WTC11 (cell line): ENCODE data around the gene KIF17. TPM values are rescaled to one million over a fixed set of nuclear protein-coding genes. Genes with fewer than 3 reads are reported as not detected.

ENCODE experiments used
- ATAC-seq: fragments of 200-7000 bp; cut with Tn5 transposase; 2 replicates; pipeline ENCODE4 v1.10.0; 2021; ENCODE audit warnings: mild to moderate bottlenecking, moderate library complexity
- CTCF ChIA-PET: fragments of 300-600 bp; sonication (Branson Sonifier 250); formaldehyde crosslinking; loops from one replicate; lab custom pipeline; 2021; ENCODE audit warnings: antibody characterized with exemption; lab: Charles Lee
- POLR2A ChIA-PET: fragments of 350-600 bp; sonication (Branson Sonifier 250); formaldehyde crosslinking; loops from one replicate; lab custom pipeline; 2021; ENCODE audit warnings: antibody characterized with exemption; lab: Charles Lee
- DNase-seq: peaks from one replicate; pipeline ENCODE4 v3.0.0; 2021; ENCODE audit warnings: low spot score
- H3K27ac Mint-ChIP-seq: 2 replicates; pipeline ENCODE4 v1.8.0; 2021; ENCODE audit warnings: mixed read lengths
- H3K27me3 Mint-ChIP-seq: 2 replicates; pipeline ENCODE4 v1.8.0; 2021; ENCODE audit warnings: low read depth, mild to moderate bottlenecking, moderate library complexity, mixed read lengths
- H3K36me3 Mint-ChIP-seq: 2 replicates; pipeline ENCODE4 v1.8.0; 2021; ENCODE audit warnings: mixed read lengths
- H3K4me1 Mint-ChIP-seq: 2 replicates; pipeline ENCODE4 v1.8.0; 2022; ENCODE audit warnings: mixed read lengths
- H3K4me3 Mint-ChIP-seq: 2 replicates; pipeline ENCODE4 v1.8.0; 2021; ENCODE audit warnings: mild to moderate bottlenecking, moderate library complexity, mixed read lengths
- H3K9me3 Mint-ChIP-seq: 2 replicates; pipeline ENCODE4 v1.8.0; 2021; ENCODE audit warnings: mixed read lengths
- ATF1 ChIP-seq: sonication (generic); formaldehyde crosslinking; IDR thresholded peaks from 2 replicates; pipeline ENCODE4 v1.8.1; 2023; ENCODE audit warnings: mild to moderate bottlenecking, moderate library complexity, missing genetic modification reagents
- CREB1 ChIP-seq: sonication (generic); formaldehyde crosslinking; IDR thresholded peaks from 2 replicates; pipeline ENCODE4 v1.8.0; 2023; ENCODE audit warnings: mild to moderate bottlenecking, missing genetic modification reagents
- E2F4 ChIP-seq: sonication (generic); formaldehyde crosslinking; IDR thresholded peaks from 2 replicates; pipeline ENCODE4 v1.8.1; 2022; ENCODE audit warnings: low read depth, mild to moderate bottlenecking, moderate library complexity, missing genetic modification reagents, borderline replicate concordance
- E2F5 ChIP-seq: sonication (generic); formaldehyde crosslinking; IDR thresholded peaks from 2 replicates; pipeline ENCODE4 v1.8.1; 2022; ENCODE audit warnings: mild to moderate bottlenecking, moderate library complexity, missing genetic modification reagents
- EMX1 ChIP-seq: fragments of 250-450 bp; sonication (Bioruptor Pico); IDR thresholded peaks from 2 replicates; pipeline ENCODE4 v1.8.0; 2021; ENCODE audit warnings: mild to moderate bottlenecking
- GABPB1 ChIP-seq: sonication (generic); formaldehyde crosslinking; IDR thresholded peaks from 2 replicates; pipeline ENCODE4 v1.8.1; 2023; ENCODE audit warnings: mild to moderate bottlenecking, missing genetic modification reagents
- HMGXB4 ChIP-seq: sonication (generic); formaldehyde crosslinking; IDR thresholded peaks from 2 replicates; pipeline ENCODE4 v1.8.1; 2023; ENCODE audit warnings: mild to moderate bottlenecking, moderate library complexity, missing genetic modification reagents
- JAZF1 ChIP-seq: fragments of 250-450 bp; sonication (Bioruptor Pico); IDR thresholded peaks from 2 replicates; pipeline ENCODE4 v1.9.0; 2021; ENCODE audit warnings: moderate library complexity, mild to moderate bottlenecking, inconsistent platforms
- JUN ChIP-seq: sonication (generic); formaldehyde crosslinking; IDR thresholded peaks from 2 replicates; pipeline ENCODE4 v1.8.0; 2023; ENCODE audit warnings: mild to moderate bottlenecking, missing genetic modification reagents
- KAT7 ChIP-seq: sonication (generic); formaldehyde crosslinking; IDR thresholded peaks from 2 replicates; pipeline ENCODE4 v1.8.1; 2023; ENCODE audit warnings: missing genetic modification reagents, mild to moderate bottlenecking, borderline replicate concordance
- MLX ChIP-seq: sonication (generic); formaldehyde crosslinking; IDR thresholded peaks from 2 replicates; pipeline ENCODE4 v1.8.1; 2023; ENCODE audit warnings: mild to moderate bottlenecking, missing genetic modification reagents, moderate library complexity
- PRDM15 ChIP-seq: sonication (generic); formaldehyde crosslinking; IDR thresholded peaks from 2 replicates; pipeline ENCODE4 v1.8.0; 2022; ENCODE audit warnings: missing genetic modification reagents
- PRRX2 ChIP-seq: fragments of 250-450 bp; sonication (Bioruptor Pico); IDR thresholded peaks from 2 replicates; pipeline ENCODE4 v1.8.0; 2021; ENCODE audit warnings: mild to moderate bottlenecking
- SMAD3 ChIP-seq: sonication (generic); formaldehyde crosslinking; IDR thresholded peaks from 2 replicates; pipeline ENCODE4 v1.8.0; 2022; ENCODE audit warnings: missing genetic modification reagents, mild to moderate bottlenecking, borderline replicate concordance
- ZNF232 ChIP-seq: sonication (generic); formaldehyde crosslinking; IDR thresholded peaks from 2 replicates; pipeline ENCODE4 v1.8.0; 2022; ENCODE audit warnings: mild to moderate bottlenecking, missing genetic modification reagents
- ZNF416 ChIP-seq: fragments of 250-450 bp; sonication (Bioruptor Pico); IDR thresholded peaks from 2 replicates; pipeline ENCODE4 v1.9.0; 2021; ENCODE audit warnings: mild to moderate bottlenecking, inconsistent platforms
- ZNF423 ChIP-seq: fragments of 250-450 bp; sonication (Bioruptor Pico); IDR thresholded peaks from 2 replicates; pipeline ENCODE4 v2.1.2; 2022; ENCODE audit warnings: mild to moderate bottlenecking, moderate library complexity
- ZNF425 ChIP-seq: fragments of 250-450 bp; sonication (Bioruptor Pico); conservative IDR thresholded peaks from 2 replicates; pipeline ENCODE4 v1.9.0; 2021; ENCODE audit warnings: mild to moderate bottlenecking
- total RNA-seq: library from RNA; stranded (reverse); gene quantifications from 3 replicates; pipeline ENCODE4 v1.2.3, GENCODE V29; 2021
- TF ChIP-seq, protein P1 (sequence below): sonication (generic); formaldehyde crosslinking; IDR thresholded peaks from 2 replicates; pipeline ENCODE4 v1.8.1; 2023; ENCODE audit warnings: mild to moderate bottlenecking, missing genetic modification reagents
- TF ChIP-seq, protein P2 (sequence below): sonication (generic); formaldehyde crosslinking; IDR thresholded peaks from 2 replicates; pipeline ENCODE4 v1.8.0; 2023; ENCODE audit warnings: missing genetic modification reagents

The KIF17 gene
- total RNA-seq, 1 experiment from 2014 or later = 8.1 TPM

DNA sequence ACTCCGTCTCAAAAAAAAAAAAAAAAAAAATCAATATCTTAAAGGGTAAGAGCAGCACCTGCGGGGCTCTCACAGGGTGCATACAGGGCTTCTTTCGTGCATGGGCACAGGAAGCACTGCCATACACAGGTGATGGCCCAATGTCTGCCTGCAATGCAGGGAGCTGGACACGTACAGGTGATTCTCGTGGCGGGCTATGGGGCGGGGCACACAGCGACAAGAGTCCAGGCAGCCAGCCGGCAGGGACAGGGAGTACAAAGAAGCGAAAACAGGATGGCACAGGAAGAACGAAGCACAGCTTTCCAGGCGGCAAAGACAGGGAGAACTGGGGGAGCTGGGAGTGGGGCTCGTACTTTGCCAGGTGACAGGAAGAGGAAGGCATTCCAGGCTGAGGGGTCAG is 1.6 kb downstream of the KIF17 start:
- no peaks in the 10 kb centered on the region for H3K36me3 Mint-ChIP-seq
- ATAC-seq (no peak), DNase-seq (no peak)
- TF ChIP-seq PRRX2 (CRISPR knock-in tag) = no peak
- TF ChIP-seq, protein P1, sequence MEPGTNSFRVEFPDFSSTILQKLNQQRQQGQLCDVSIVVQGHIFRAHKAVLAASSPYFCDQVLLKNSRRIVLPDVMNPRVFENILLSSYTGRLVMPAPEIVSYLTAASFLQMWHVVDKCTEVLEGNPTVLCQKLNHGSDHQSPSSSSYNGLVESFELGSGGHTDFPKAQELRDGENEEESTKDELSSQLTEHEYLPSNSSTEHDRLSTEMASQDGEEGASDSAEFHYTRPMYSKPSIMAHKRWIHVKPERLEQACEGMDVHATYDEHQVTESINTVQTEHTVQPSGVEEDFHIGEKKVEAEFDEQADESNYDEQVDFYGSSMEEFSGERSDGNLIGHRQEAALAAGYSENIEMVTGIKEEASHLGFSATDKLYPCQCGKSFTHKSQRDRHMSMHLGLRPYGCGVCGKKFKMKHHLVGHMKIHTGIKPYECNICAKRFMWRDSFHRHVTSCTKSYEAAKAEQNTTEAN (CRISPR knock-in tag) = no peak
- TF ChIP-seq MLX (CRISPR knock-in tag) = no peak
- no peak for TF ChIP-seq JUN (CRISPR knock-in tag)
- no peak for TF ChIP-seq CREB1 (CRISPR knock-in tag)
- TF ChIP-seq HMGXB4 (CRISPR knock-in tag) = no peak
- no peak for TF ChIP-seq GABPB1 (CRISPR knock-in tag)
- TF ChIP-seq EMX1 = no peak
- TF ChIP-seq SMAD3 = no peak
- TF ChIP-seq, protein P2, sequence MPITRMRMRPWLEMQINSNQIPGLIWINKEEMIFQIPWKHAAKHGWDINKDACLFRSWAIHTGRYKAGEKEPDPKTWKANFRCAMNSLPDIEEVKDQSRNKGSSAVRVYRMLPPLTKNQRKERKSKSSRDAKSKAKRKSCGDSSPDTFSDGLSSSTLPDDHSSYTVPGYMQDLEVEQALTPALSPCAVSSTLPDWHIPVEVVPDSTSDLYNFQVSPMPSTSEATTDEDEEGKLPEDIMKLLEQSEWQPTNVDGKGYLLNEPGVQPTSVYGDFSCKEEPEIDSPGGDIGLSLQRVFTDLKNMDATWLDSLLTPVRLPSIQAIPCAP (CRISPR knock-in tag) = no peak
- H3K9me3 Mint-ChIP-seq = no peaks in the 10 kb centered on the region
- H3K27me3 Mint-ChIP-seq = peaks cover 41% of the 10 kb centered on the region
- POLR2A ChIA-PET = interaction anchor here (0.8 to 1.5 kb wide), 2 partner anchors 54 to 72 kb away, joined by 3 to 4 read pairs; partner anchors contain the start of gene HP1BP3
- no peak overlapping the region for H3K27ac Mint-ChIP-seq
- CTCF ChIA-PET = interaction anchor here (0.7 to 3.7 kb wide), 4 partner anchors 12 to 19 kb away, joined by 3 to 38 read pairs (median 8); no protein-coding TSS in a partner anchor
- H3K4me1 Mint-ChIP-seq = peaks cover 9% of the 10 kb centered on the region
- H3K4me3 Mint-ChIP-seq = peak overlapping the region; percentile 64

DNA sequence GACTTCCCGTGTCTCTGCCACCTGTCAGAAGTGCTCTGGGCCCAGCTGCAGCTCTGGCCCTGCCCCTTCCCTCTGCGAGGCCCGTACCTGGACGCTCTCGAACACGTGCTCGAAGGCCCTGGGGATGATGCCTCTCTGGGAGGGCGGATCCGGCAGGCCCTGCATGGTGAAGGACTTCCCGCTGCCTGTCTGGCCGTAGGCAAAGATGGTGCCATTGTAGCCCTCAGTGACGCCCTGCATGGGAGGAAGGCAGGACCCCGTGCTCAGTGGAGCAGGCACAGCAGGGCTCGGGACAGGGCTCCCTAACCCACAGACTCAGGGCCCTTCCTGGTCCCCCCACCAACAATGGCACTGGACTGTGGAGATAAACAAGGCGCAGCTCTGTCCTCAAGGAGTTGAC is 2.4 kb downstream of the KIF17 start:
- POLR2A ChIA-PET = interaction anchor here (1.5 kb wide), 1 partner anchor 54 kb away, joined by 4 read pairs; no protein-coding TSS in a partner anchor

DNA sequence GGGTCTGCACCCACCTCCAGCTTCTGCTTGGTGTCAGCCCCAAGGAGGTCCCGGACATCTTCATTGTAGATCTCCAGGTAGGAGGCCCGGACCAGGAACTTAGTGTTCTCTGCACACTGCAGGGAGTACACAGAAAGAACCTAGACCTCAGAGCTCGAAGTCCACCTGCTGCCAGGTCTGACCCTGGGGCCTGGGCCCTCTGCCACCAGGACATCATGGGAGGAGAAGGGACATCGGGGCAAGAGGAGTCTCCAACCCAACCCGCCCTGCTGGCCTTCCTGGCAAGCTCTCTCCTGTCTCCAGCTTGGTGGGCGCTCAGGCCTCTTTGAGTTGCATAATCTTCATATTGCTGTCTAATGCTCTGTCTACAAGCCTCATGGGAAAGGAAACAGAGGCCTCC is 4.4 kb downstream of the KIF17 start:
- CTCF ChIA-PET = no interaction called here
- peaks cover 4% of the 10 kb centered on the region; the same call in 1 of the 2 replicates for H3K36me3 Mint-ChIP-seq
- DNase-seq (no peak), ATAC-seq (no peak)
- POLR2A ChIA-PET = no interaction called here
- peaks cover 21% of the 10 kb centered on the region for H3K27me3 Mint-ChIP-seq
- peaks cover 9% of the 10 kb centered on the region for H3K4me1 Mint-ChIP-seq
- no peak overlapping the region for H3K4me3 Mint-ChIP-seq
- H3K9me3 Mint-ChIP-seq = no peaks in the 10 kb centered on the region
- H3K27ac Mint-ChIP-seq = no peak overlapping the region
- TF ChIP-seq E2F4 (CRISPR knock-in tag) (no peak), JAZF1 (CRISPR knock-in tag) (no peak), ATF1 (no peak), ZNF425 (no peak), PRDM15 (CRISPR knock-in tag) (no peak), ZNF416 (CRISPR knock-in tag) (no peak), ZNF423 (CRISPR knock-in tag) (no peak), ZNF232 (no peak), E2F5 (no peak)

More for the DNA sequence above, 2.4 kb downstream of the KIF17 start:
- ATAC-seq = no peak
- Mint-ChIP-seq H3K9me3 (no peaks in the 10 kb centered on the region), H3K27me3 (peaks cover 40% of the 10 kb centered on the region), H3K4me1 (peaks cover 9% of the 10 kb centered on the region), H3K4me3 (no peak overlapping the region), H3K27ac (no peak overlapping the region), H3K36me3 (no peaks in the 10 kb centered on the region)
- no peak for DNase-seq
- no peak for TF ChIP-seq KAT7 (CRISPR knock-in tag)
- CTCF ChIA-PET = interaction anchor here (0.6 to 2.3 kb wide), 4 partner anchors 12 to 18 kb away, joined by 3 to 13 read pairs (median 4); no protein-coding TSS in a partner anchor
